PC-3 (cell line): ENCODE measurements around the gene SCN5A. TPM values are rescaled to one million over a fixed set of nuclear protein-coding genes. Genes with fewer than 3 reads are reported as not detected.
A peak's percentile ranks its signal among the peaks of the same experiment; 100 is the strongest.

ENCODE experiments used
- ATAC-seq: fragments of 200-7000 bp; cut with Tn5 transposase; 2 replicates; pipeline ENCODE4 v1.9.1; 2020; ENCODE audit warnings: mild to moderate bottlenecking, moderate library complexity
- BruUV-seq: library from RNA; stranded (reverse); fragments of 400-500 nt; replicated peaks from 2 replicates; lab custom pipeline; 2021; lab: Mats Ljungman, UMichigan
- CTCF ChIA-PET: fragments of 300-600 bp; sonication (Branson Sonifier 250); formaldehyde crosslinking; loops from one replicate; lab custom pipeline; 2022; ENCODE audit warnings: antibody characterized with exemption; lab: Charles Lee
- POLR2A ChIA-PET: fragments of 300-600 bp; sonication (Branson Sonifier 250); formaldehyde crosslinking; loops from one replicate; lab custom pipeline; 2022; ENCODE audit warnings: antibody characterized with exemption; ENCODE audit not compliant: unreplicated experiment; lab: Charles Lee
- DNase-seq: peaks from one replicate; pipeline ENCODE4 v3.0.0-alpha.2; 2015
- H2AFZ ChIP-seq: fragments of 300-600 bp; sonication (generic); 2 replicates; pipeline ENCODE4 v1.6.0; 2016; ENCODE audit warnings: antibody characterized with exemption, low read length
- H3F3A ChIP-seq: fragments of 300-600 bp; sonication (generic); one replicate; pipeline ENCODE4 v1.6.0; 2017; ENCODE audit warnings: antibody characterized with exemption, low read length, control low read depth, mild to moderate bottlenecking; ENCODE audit not compliant: unreplicated experiment
- H3K27ac ChIP-seq: fragments of 300-600 bp; sonication (generic); 2 replicates; pipeline ENCODE4 v1.5.1; 2016; ENCODE audit warnings: mild to moderate bottlenecking, low read length
- H3K27me3 ChIP-seq: fragments of 300-600 bp; sonication (generic); 2 replicates; pipeline ENCODE4 v1.6.1; 2016; ENCODE audit warnings: low read length, mixed read lengths
- H3K36me3 ChIP-seq: fragments of 300-600 bp; sonication (generic); 2 replicates; pipeline ENCODE4 v1.6.1; 2016; ENCODE audit warnings: low read depth, mixed run types, low read length, mixed read lengths
- H3K4me1 ChIP-seq: fragments of 300-600 bp; sonication (generic); 2 replicates; pipeline ENCODE4 v1.5.1; 2016; ENCODE audit warnings: low read length; ENCODE audit not compliant: insufficient read depth
- H3K4me2 ChIP-seq: fragments of 300-600 bp; sonication (generic); 2 replicates; pipeline ENCODE4 v1.6.0; 2016; ENCODE audit warnings: low read length
- H3K4me3 ChIP-seq: fragments of 300-600 bp; sonication (generic); 2 replicates; pipeline ENCODE4 v1.5.1; 2016; ENCODE audit warnings: mild to moderate bottlenecking, low read length, mixed read lengths
- H3K79me2 ChIP-seq: fragments of 300-600 bp; sonication (generic); 2 replicates; pipeline ENCODE4 v1.6.1; 2017; ENCODE audit warnings: low read length, mixed read lengths
- H3K9ac ChIP-seq: fragments of 300-600 bp; sonication (generic); 2 replicates; pipeline ENCODE4 v1.6.0; 2016; ENCODE audit warnings: mild to moderate bottlenecking, low read length
- H3K9me2 ChIP-seq: fragments of 300-600 bp; sonication (generic); replicated peaks from 2 replicates; pipeline ENCODE4 v1.6.1; 2016; ENCODE audit warnings: mixed run types, low read length, mixed read lengths
- H3K9me3 ChIP-seq: fragments of 300-600 bp; sonication (generic); 2 replicates; pipeline ENCODE4 v1.6.1; 2016; ENCODE audit warnings: low read length, mixed read lengths
- H4K20me1 ChIP-seq: fragments of 300-600 bp; sonication (generic); 2 replicates; pipeline ENCODE4 v1.6.1; 2016; ENCODE audit warnings: low read length, mixed read lengths
- CTCF ChIP-seq: fragments of 300-600 bp; sonication (generic); conservative IDR thresholded peaks from 2 replicates; pipeline ENCODE4 v1.5.1; 2017; ENCODE audit warnings: antibody characterized with exemption, low read depth, mild to moderate bottlenecking, low read length
- EZH2 ChIP-seq: fragments of 300-600 bp; sonication (generic); IDR thresholded peaks from one replicate; pipeline ENCODE4 v1.6.1; 2017; ENCODE audit warnings: antibody characterized with exemption, mild to moderate bottlenecking, low read length; ENCODE audit not compliant: unreplicated experiment
- EZH2phosphoT487 ChIP-seq: fragments of 300-600 bp; sonication (generic); IDR thresholded peaks from 2 replicates; pipeline ENCODE4 v1.6.1; 2018; ENCODE audit warnings: mild to moderate bottlenecking, antibody characterized with exemption, low read length, borderline replicate concordance
- intact Hi-C: fragments of 100-400 bp; cut with micrococcal nuclease; formaldehyde crosslinking; loops from 2 replicates; pipeline ENCODE4 v1.9.0; 2023
- total RNA-seq: library from RNA; depleted of rRNA; stranded (reverse); fragments of >200 nt; gene quantifications from 2 replicates; pipeline ENCODE4 v1.2.3, GENCODE V29; 2014

Gene SCN5A
- total RNA-seq, 1 experiment from 2014 or later: not detected

- H2AFZ ChIP-seq: no peak overlapping the region
- H3K4me3 ChIP-seq: no peak overlapping the region
- no peaks in the 10 kb centered on the region for H3K9me3 ChIP-seq
- no peak for DNase-seq
- no peak for ATAC-seq
- no peaks in the 10 kb centered on the region for H3K9me2 ChIP-seq
- no peak overlapping the region for H3K27ac ChIP-seq
- H4K20me1 ChIP-seq: no peaks in the 10 kb centered on the region
- no peaks in the 10 kb centered on the region for H3K36me3 ChIP-seq
- POLR2A ChIA-PET: no interaction called here
- intact Hi-C loops: no loop called here
- CTCF ChIA-PET: no interaction called here
- H3K9ac ChIP-seq: no peak overlapping the region
- H3F3A ChIP-seq: no peaks in the 10 kb centered on the region
- H3K79me2 ChIP-seq: no peaks in the 10 kb centered on the region
- H3K4me1 ChIP-seq: no peaks in the 10 kb centered on the region
- TF ChIP-seq CTCF (no peak), EZH2phosphoT487 (no peak), EZH2 (no peak)
- no TSS peak for BruUV-seq
- H3K4me2 ChIP-seq: no peak overlapping the region
- peaks cover 19% of the 10 kb centered on the region for H3K27me3 ChIP-seq
These were observed 23.3 kb downstream of the SCN5A start for GRCh38 chr3:38626171-38626570.

GRCh38 chr3:38623539-38623938 lies 25.9 kb downstream of the SCN5A start:
- ChIA-PET CTCF (no interaction called here), POLR2A (interaction anchor here (0.6 kb wide), 1 partner anchor 642 kb away, joined by 5 read pairs; no protein-coding TSS in a partner anchor)
- no TSS peak for BruUV-seq
- no peak for TF ChIP-seq CTCF
- TF ChIP-seq EZH2phosphoT487: no peak
- no peak for TF ChIP-seq EZH2
- Histone ChIP-seq H3K4me2 (no peak overlapping the region), H3K9me3 (no peaks in the 10 kb centered on the region), H3K4me3 (no peak overlapping the region), H2AFZ (no peak overlapping the region), H3K36me3 (no peaks in the 10 kb centered on the region), H3K4me1 (no peaks in the 10 kb centered on the region), H4K20me1 (no peaks in the 10 kb centered on the region), H3K79me2 (no peaks in the 10 kb centered on the region), H3K27ac (no peak overlapping the region), H3K27me3 (peaks cover 22% of the 10 kb centered on the region), H3F3A (no peaks in the 10 kb centered on the region), H3K9ac (no peak overlapping the region), H3K9me2 (no peaks in the 10 kb centered on the region)
- intact Hi-C loops: no loop called here
- ATAC-seq: peak; percentile 62
- DNase-seq: peak; percentile 6

GRCh38 chr3:38622336-38622735 lies 27.2 kb downstream of the SCN5A start:
- no peaks in the 10 kb centered on the region for H3F3A ChIP-seq
- intact Hi-C loops: no loop called here
- CTCF ChIA-PET: no interaction called here

More at GRCh38 chr3:38622336-38622735, 27.2 kb downstream of the SCN5A start:
- POLR2A ChIA-PET: no interaction called here
- H3K9ac ChIP-seq: no peak overlapping the region
- no peaks in the 10 kb centered on the region for H3K9me3 ChIP-seq
- H3K4me3 ChIP-seq: no peak overlapping the region
- ATAC-seq (no peak), DNase-seq (no peak)
- H3K79me2 ChIP-seq: no peaks in the 10 kb centered on the region
- H3K4me2 ChIP-seq: no peak overlapping the region
- BruUV-seq: no TSS peak
- H3K4me1 ChIP-seq: no peaks in the 10 kb centered on the region
- no peaks in the 10 kb centered on the region for H4K20me1 ChIP-seq
- peaks cover 34% of the 10 kb centered on the region for H3K27me3 ChIP-seq
- no peaks in the 10 kb centered on the region for H3K36me3 ChIP-seq
- TF ChIP-seq EZH2phosphoT487 (no peak), EZH2 (no peak), CTCF (no peak)
- H2AFZ ChIP-seq: no peak overlapping the region
- H3K27ac ChIP-seq: no peak overlapping the region
- no peaks in the 10 kb centered on the region for H3K9me2 ChIP-seq
